ENCODE results near the gene STOX1. TPM values are rescaled to one million over a fixed set of nuclear protein-coding genes. Genes with fewer than 3 reads are reported as not detected.

STOX1 gene
- total RNA-seq, 1 experiment from 2014 or later: 1.9 TPM

DNA sequence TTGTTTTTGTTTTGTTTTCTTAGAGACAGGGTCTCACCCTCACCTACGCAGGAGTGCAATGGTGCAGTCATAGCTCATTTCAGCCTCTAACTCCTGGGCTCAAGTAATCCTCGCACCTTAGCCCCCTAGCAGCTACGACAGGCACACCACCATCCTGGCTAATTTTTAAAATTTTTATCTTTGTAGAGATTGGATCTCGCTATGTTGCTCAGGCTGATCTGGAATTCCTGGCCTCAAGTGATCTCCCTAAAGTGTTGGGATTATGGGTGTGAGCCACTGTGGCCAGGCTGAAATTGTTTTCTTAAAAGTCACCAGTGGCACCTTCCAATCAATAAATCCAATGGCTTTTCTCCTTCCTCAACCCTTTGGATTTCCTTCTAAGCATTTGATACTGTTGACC, 52.9 kb downstream of the STOX1 start:
- no peak overlapping the region for H3K27ac Mint-ChIP-seq
- no peak overlapping the region for H3K4me3 Mint-ChIP-seq
- POLR2A ChIA-PET: no interaction called here
- H3K27me3 Mint-ChIP-seq (ENCODE audit: low read depth): no peaks in the 10 kb centered on the region
- no peaks in the 10 kb centered on the region for H3K36me3 Mint-ChIP-seq
- H3K9me3 Mint-ChIP-seq: no peaks in the 10 kb centered on the region
- CTCF ChIA-PET: interaction anchor here (1.2 kb wide), 1 partner anchor 9 kb away, joined by 5 read pairs; no protein-coding TSS in a partner anchor
- TF ChIP-seq ETV6 (CRISPR knock-in tag; IDR thresholded peaks at IDR 0.05) (no peak), ELF4 (CRISPR knock-in tag; IDR thresholded peaks at IDR 0.05; ENCODE audit: low read depth) (no peak), GRHL2 (CRISPR knock-in tag; IDR thresholded peaks at IDR 0.05; ENCODE audit: insufficient replicate concordance, severe bottlenecking) (no peak), MYBL2 (CRISPR knock-in tag; IDR thresholded peaks at IDR 0.05) (no peak), SMAD4 (CRISPR knock-in tag; IDR thresholded peaks at IDR 0.05) (no peak), NFYB (CRISPR knock-in tag; conservative IDR thresholded peaks at IDR 0.05; ENCODE audit: low read depth) (no peak), MXD4 (CRISPR knock-in tag; IDR thresholded peaks at IDR 0.05; ENCODE audit: borderline replicate concordance) (no peak), CBFB (CRISPR knock-in tag; IDR thresholded peaks at IDR 0.05; ENCODE audit: low read depth) (no peak), JUN (CRISPR knock-in tag; IDR thresholded peaks at IDR 0.05) (no peak), NR2C2 (CRISPR knock-in tag; IDR thresholded peaks at IDR 0.05) (no peak)
- TF ChIP-seq, protein P1, sequence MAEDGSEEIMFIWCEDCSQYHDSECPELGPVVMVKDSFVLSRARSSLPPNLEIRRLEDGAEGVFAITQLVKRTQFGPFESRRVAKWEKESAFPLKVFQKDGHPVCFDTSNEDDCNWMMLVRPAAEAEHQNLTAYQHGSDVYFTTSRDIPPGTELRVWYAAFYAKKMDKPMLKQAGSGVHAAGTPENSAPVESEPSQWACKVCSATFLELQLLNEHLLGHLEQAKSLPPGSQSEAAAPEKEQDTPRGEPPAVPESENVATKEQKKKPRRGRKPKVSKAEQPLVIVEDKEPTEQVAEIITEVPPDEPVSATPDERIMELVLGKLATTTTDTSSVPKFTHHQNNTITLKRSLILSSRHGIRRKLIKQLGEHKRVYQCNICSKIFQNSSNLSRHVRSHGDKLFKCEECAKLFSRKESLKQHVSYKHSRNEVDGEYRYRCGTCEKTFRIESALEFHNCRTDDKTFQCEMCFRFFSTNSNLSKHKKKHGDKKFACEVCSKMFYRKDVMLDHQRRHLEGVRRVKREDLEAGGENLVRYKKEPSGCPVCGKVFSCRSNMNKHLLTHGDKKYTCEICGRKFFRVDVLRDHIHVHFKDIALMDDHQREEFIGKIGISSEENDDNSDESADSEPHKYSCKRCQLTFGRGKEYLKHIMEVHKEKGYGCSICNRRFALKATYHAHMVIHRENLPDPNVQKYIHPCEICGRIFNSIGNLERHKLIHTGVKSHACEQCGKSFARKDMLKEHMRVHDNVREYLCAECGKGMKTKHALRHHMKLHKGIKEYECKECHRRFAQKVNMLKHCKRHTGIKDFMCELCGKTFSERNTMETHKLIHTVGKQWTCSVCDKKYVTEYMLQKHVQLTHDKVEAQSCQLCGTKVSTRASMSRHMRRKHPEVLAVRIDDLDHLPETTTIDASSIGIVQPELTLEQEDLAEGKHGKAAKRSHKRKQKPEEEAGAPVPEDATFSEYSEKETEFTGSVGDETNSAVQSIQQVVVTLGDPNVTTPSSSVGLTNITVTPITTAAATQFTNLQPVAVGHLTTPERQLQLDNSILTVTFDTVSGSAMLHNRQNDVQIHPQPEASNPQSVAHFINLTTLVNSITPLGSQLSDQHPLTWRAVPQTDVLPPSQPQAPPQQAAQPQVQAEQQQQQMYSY (CRISPR knock-in tag; IDR thresholded peaks at IDR 0.05): no peak
- TF ChIP-seq, protein P2, sequence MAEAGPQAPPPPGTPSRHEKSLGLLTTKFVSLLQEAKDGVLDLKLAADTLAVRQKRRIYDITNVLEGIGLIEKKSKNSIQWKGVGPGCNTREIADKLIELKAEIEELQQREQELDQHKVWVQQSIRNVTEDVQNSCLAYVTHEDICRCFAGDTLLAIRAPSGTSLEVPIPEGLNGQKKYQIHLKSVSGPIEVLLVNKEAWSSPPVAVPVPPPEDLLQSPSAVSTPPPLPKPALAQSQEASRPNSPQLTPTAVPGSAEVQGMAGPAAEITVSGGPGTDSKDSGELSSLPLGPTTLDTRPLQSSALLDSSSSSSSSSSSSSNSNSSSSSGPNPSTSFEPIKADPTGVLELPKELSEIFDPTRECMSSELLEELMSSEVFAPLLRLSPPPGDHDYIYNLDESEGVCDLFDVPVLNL (CRISPR knock-in tag; IDR thresholded peaks at IDR 0.05; ENCODE audit: borderline replicate concordance, low read depth): no peak
- TF ChIP-seq, protein P3, sequence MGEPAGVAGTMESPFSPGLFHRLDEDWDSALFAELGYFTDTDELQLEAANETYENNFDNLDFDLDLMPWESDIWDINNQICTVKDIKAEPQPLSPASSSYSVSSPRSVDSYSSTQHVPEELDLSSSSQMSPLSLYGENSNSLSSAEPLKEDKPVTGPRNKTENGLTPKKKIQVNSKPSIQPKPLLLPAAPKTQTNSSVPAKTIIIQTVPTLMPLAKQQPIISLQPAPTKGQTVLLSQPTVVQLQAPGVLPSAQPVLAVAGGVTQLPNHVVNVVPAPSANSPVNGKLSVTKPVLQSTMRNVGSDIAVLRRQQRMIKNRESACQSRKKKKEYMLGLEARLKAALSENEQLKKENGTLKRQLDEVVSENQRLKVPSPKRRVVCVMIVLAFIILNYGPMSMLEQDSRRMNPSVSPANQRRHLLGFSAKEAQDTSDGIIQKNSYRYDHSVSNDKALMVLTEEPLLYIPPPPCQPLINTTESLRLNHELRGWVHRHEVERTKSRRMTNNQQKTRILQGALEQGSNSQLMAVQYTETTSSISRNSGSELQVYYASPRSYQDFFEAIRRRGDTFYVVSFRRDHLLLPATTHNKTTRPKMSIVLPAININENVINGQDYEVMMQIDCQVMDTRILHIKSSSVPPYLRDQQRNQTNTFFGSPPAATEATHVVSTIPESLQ (CRISPR knock-in tag; IDR thresholded peaks at IDR 0.05): no peak
- TF ChIP-seq, protein P4, sequence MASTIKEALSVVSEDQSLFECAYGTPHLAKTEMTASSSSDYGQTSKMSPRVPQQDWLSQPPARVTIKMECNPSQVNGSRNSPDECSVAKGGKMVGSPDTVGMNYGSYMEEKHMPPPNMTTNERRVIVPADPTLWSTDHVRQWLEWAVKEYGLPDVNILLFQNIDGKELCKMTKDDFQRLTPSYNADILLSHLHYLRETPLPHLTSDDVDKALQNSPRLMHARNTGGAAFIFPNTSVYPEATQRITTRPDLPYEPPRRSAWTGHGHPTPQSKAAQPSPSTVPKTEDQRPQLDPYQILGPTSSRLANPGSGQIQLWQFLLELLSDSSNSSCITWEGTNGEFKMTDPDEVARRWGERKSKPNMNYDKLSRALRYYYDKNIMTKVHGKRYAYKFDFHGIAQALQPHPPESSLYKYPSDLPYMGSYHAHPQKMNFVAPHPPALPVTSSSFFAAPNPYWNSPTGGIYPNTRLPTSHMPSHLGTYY (CRISPR knock-in tag; IDR thresholded peaks at IDR 0.05): no peak
- TF ChIP-seq, protein P5, sequence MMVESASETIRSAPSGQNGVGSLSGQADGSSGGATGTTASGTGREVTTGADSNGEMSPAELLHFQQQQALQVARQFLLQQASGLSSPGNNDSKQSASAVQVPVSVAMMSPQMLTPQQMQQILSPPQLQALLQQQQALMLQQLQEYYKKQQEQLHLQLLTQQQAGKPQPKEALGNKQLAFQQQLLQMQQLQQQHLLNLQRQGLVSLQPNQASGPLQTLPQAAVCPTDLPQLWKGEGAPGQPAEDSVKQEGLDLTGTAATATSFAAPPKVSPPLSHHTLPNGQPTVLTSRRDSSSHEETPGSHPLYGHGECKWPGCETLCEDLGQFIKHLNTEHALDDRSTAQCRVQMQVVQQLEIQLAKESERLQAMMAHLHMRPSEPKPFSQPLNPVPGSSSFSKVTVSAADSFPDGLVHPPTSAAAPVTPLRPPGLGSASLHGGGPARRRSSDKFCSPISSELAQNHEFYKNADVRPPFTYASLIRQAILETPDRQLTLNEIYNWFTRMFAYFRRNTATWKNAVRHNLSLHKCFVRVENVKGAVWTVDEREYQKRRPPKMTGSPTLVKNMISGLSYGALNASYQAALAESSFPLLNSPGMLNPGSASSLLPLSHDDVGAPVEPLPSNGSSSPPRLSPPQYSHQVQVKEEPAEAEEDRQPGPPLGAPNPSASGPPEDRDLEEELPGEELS (CRISPR knock-in tag; IDR thresholded peaks at IDR 0.05): no peak
- TF ChIP-seq, protein P6, sequence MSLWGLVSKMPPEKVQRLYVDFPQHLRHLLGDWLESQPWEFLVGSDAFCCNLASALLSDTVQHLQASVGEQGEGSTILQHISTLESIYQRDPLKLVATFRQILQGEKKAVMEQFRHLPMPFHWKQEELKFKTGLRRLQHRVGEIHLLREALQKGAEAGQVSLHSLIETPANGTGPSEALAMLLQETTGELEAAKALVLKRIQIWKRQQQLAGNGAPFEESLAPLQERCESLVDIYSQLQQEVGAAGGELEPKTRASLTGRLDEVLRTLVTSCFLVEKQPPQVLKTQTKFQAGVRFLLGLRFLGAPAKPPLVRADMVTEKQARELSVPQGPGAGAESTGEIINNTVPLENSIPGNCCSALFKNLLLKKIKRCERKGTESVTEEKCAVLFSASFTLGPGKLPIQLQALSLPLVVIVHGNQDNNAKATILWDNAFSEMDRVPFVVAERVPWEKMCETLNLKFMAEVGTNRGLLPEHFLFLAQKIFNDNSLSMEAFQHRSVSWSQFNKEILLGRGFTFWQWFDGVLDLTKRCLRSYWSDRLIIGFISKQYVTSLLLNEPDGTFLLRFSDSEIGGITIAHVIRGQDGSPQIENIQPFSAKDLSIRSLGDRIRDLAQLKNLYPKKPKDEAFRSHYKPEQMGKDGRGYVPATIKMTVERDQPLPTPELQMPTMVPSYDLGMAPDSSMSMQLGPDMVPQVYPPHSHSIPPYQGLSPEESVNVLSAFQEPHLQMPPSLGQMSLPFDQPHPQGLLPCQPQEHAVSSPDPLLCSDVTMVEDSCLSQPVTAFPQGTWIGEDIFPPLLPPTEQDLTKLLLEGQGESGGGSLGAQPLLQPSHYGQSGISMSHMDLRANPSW (CRISPR knock-in tag; conservative IDR thresholded peaks at IDR 0.05; ENCODE audit: low read depth): no peak
- peaks cover 34% of the 10 kb centered on the region for H3K4me1 Mint-ChIP-seq
- no peak for DNase-seq (ENCODE audit: low spot score)
- no peak for ATAC-seq

Measured in WTC11 (cell line).